HCT116 (cell line): ENCODE data around the gene HOMER2. TPM values are rescaled to one million over a fixed set of nuclear protein-coding genes. Genes with fewer than 3 reads are reported as not detected.

Source experiments
- ATAC-seq: fragments of 200-7000 bp; cut with Tn5 transposase; 2 replicates; pipeline ENCODE4 v1.9.1; 2020; ENCODE audit warnings: mild to moderate bottlenecking, moderate library complexity
- BruUV-seq: library from RNA; stranded (reverse); fragments of 400-500 nt; replicated peaks from 2 replicates; lab custom pipeline; 2021; lab: Mats Ljungman, UMichigan
- CTCF ChIA-PET: fragments of 300-600 bp; sonication (Branson Sonifier 250); formaldehyde crosslinking; loops from one replicate; lab custom pipeline; 2021; ENCODE audit warnings: antibody characterized with exemption; lab: Charles Lee
- POLR2A ChIA-PET: fragments of 300-600, 350-600 bp; sonication (Branson Sonifier 250); formaldehyde crosslinking; loops from one replicate; lab custom pipeline; 2021; ENCODE audit warnings: antibody characterized with exemption; lab: Charles Lee
- RAD21 ChIA-PET, 2 experiments: fragments of 300-600 bp; sonication (Branson Sonifier 250); formaldehyde crosslinking; loops; one replicate each; lab custom pipeline; 2023; ENCODE audit warnings: low total read pairs in 2 of 2; ENCODE audit not compliant: uncharacterized antibody in 2 of 2, unreplicated experiment in 2 of 2, low non-redundant PET in 1 of 2; lab: Charles Lee
- DNase-seq: peaks from one replicate; pipeline ENCODE4 v3.0.0-alpha.2; 2010; ENCODE audit warnings: low read depth, low spot score
- H2AFZ ChIP-seq: fragments of 200-600 bp; shearing (Covaris generic), sonication (generic); 2 replicates; pipeline ENCODE4 v1.6.1; 2017; ENCODE audit warnings: low read depth, mixed run types, mixed read lengths, antibody characterized with exemption, low read length; ENCODE audit not compliant: poor library complexity, severe bottlenecking
- H3K27ac ChIP-seq: 2 replicates; pipeline ENCODE4 v1.5.1; 2012; ENCODE audit warnings: low read depth, low read length
- H3K27me3 ChIP-seq: fragments of 200-600 bp; sonication (generic); 2 replicates; pipeline ENCODE4 v1.6.1; 2016; ENCODE audit warnings: mixed run types, low read length, mixed read lengths; ENCODE audit not compliant: insufficient read depth
- H3K36me3 ChIP-seq, 2 experiments: fragments of 200-500 bp in 1 of 2; fragments of 200-600 bp in 1 of 2; sonication (Bioruptor generic) in 1 of 2; sonication (generic) in 1 of 2; 2 replicates each; pipeline versions ENCODE4 v1.5.1 to v1.6.1; 2014 to 2016; ENCODE audit warnings: low read length in 2 of 2, inconsistent platforms in 1 of 2, mixed read lengths in 1 of 2, mixed run types in 1 of 2; ENCODE audit not compliant: insufficient read depth in 2 of 2, control insufficient read depth in 1 of 2
- H3K4me1 ChIP-seq, 2 experiments: fragments of 200-600 bp in 1 of 2; sonication (generic) in 1 of 2; 2 replicates each; pipeline versions ENCODE4 v1.5.1 to v1.6.1; 2012 to 2017; ENCODE audit warnings: low read length in 2 of 2, inconsistent platforms in 1 of 2, mild to moderate bottlenecking in 1 of 2, mixed read lengths in 1 of 2, mixed run types in 1 of 2, moderate library complexity in 1 of 2; ENCODE audit not compliant: insufficient read depth in 2 of 2, control insufficient read depth in 1 of 2
- H3K4me2 ChIP-seq: fragments of 200-600 bp; sonication (generic); 2 replicates; pipeline ENCODE4 v1.6.1; 2017; ENCODE audit warnings: mixed run types, low read length, mixed read lengths
- H3K4me3 ChIP-seq, 2 experiments: fragments of 200-600 bp in 1 of 2; sonication (generic) in 1 of 2; replicated peaks in 1 of 2; 2 replicates each; pipeline ENCODE4 v1.5.1; 2011 to 2016; ENCODE audit warnings: low read length in 2 of 2, control low read depth in 1 of 2, low read depth in 1 of 2, mild to moderate bottlenecking in 1 of 2, mixed read lengths in 1 of 2, mixed run types in 1 of 2
- H3K79me2 ChIP-seq: fragments of 200-600 bp; sonication (generic); 2 replicates; pipeline ENCODE4 v1.6.1; 2017; ENCODE audit warnings: mild to moderate bottlenecking, mixed run types, low read length, moderate library complexity, mixed read lengths; ENCODE audit not compliant: insufficient read depth
- H3K9ac ChIP-seq: fragments of 200-600 bp; sonication (generic); 2 replicates; pipeline ENCODE4 v1.6.1; 2016; ENCODE audit warnings: low read length, mixed read lengths
- H3K9me2 ChIP-seq: fragments of 200-600 bp; sonication (generic), shearing (Covaris generic); 2 replicates; pipeline ENCODE4 v1.6.1; 2017; ENCODE audit warnings: mixed run types, mild to moderate bottlenecking, moderate library complexity; ENCODE audit not compliant: insufficient read depth
- H3K9me3 ChIP-seq, 2 experiments: fragments of 200-500 bp in 1 of 2; fragments of 200-600 bp in 1 of 2; sonication (Bioruptor generic) in 1 of 2; sonication (generic) in 1 of 2; 2 replicates each; pipeline ENCODE4 v1.6.1; 2014 to 2017; ENCODE audit warnings: low read length in 2 of 2, mixed read lengths in 2 of 2, inconsistent platforms in 1 of 2, low read depth in 1 of 2, mild to moderate bottlenecking in 1 of 2, mixed run types in 1 of 2, moderate library complexity in 1 of 2; ENCODE audit not compliant: control insufficient read depth in 1 of 2, insufficient read depth in 1 of 2
- H4K20me1 ChIP-seq: fragments of 200-600 bp; sonication (generic), shearing (Covaris generic); 2 replicates; pipeline ENCODE4 v1.6.1; 2017; ENCODE audit warnings: mixed run types, mild to moderate bottlenecking, moderate library complexity; ENCODE audit not compliant: insufficient read depth
- ATF3 ChIP-seq: IDR thresholded peaks from 2 replicates; pipeline ENCODE4 v1.6.1; 2012
- CBX3 ChIP-seq: IDR thresholded peaks from 2 replicates; pipeline ENCODE4 v1.6.1; 2012; ENCODE audit warnings: low read depth
- CEBPB ChIP-seq: IDR thresholded peaks from 2 replicates; pipeline ENCODE4 v1.6.1; 2012; ENCODE audit warnings: low read depth
- CTCF ChIP-seq, 3 experiments: fragments of 200-600 bp in 1 of 3; sonication (generic) in 1 of 3; IDR thresholded peaks in 2 of 3; conservative IDR thresholded peaks in 1 of 3; 2 replicates each; pipeline ENCODE4 v1.5.1; 2012 to 2017; ENCODE audit warnings: low read depth in 2 of 3, low read length in 2 of 3, antibody characterized with exemption in 1 of 3, borderline replicate concordance in 1 of 3, control low read depth in 1 of 3, mild to moderate bottlenecking in 1 of 3, mixed read lengths in 1 of 3, mixed run types in 1 of 3, moderate library complexity in 1 of 3; ENCODE audit not compliant: insufficient read depth in 1 of 3
- ELF1 ChIP-seq: IDR thresholded peaks from 2 replicates; pipeline ENCODE4 v1.6.1; 2012; ENCODE audit warnings: low read depth, borderline replicate concordance
- EZH2 ChIP-seq: fragments of 200-600 bp; sonication (generic); IDR thresholded peaks from 2 replicates; pipeline ENCODE4 v1.6.1; 2017; ENCODE audit warnings: antibody characterized with exemption, mixed run types
- EZH2phosphoT487 ChIP-seq: fragments of 200-600 bp; IDR thresholded peaks from 2 replicates; pipeline ENCODE4 v1.6.1; 2018; ENCODE audit warnings: antibody characterized with exemption, borderline replicate concordance
- FOSL1 ChIP-seq: IDR thresholded peaks from 2 replicates; pipeline ENCODE4 v1.6.1; 2012; ENCODE audit warnings: low read depth
- JUND ChIP-seq: IDR thresholded peaks from 2 replicates; pipeline ENCODE4 v1.6.1; 2012
- MAX ChIP-seq: IDR thresholded peaks from 2 replicates; pipeline ENCODE4 v1.6.1; 2012
- POLR2A ChIP-seq: IDR thresholded peaks from 2 replicates; pipeline ENCODE4 v1.7.0; 2011; ENCODE audit warnings: borderline replicate concordance; ENCODE audit not compliant: insufficient read depth, insufficient read length; ENCODE audit errors: extremely low read depth
- POLR2AphosphoS5 ChIP-seq: IDR thresholded peaks from 2 replicates; pipeline ENCODE4 v1.6.1; 2011; ENCODE audit warnings: mild to moderate bottlenecking, low read depth, low read length, moderate library complexity
- SP1 ChIP-seq: IDR thresholded peaks from 2 replicates; pipeline ENCODE4 v1.6.1; 2012; ENCODE audit warnings: low read depth
- SRF ChIP-seq: IDR thresholded peaks from 2 replicates; pipeline ENCODE4 v1.6.1; 2012; ENCODE audit warnings: low read depth
- TCF7L2 ChIP-seq: IDR thresholded peaks from 2 replicates; pipeline ENCODE4 v1.7.0; 2011; ENCODE audit warnings: borderline replicate concordance, inconsistent platforms; ENCODE audit not compliant: insufficient read depth, insufficient read length; ENCODE audit errors: extremely low read depth
- ZFX ChIP-seq: fragments of 450-650 bp; IDR thresholded peaks from 2 replicates; pipeline ENCODE4 v1.6.1; 2017
- ZNF274 ChIP-seq: fragments of 200-500 bp; sonication (Bioruptor generic); IDR thresholded peaks from 2 replicates; pipeline ENCODE4 v1.6.1; 2014; ENCODE audit warnings: mild to moderate bottlenecking, low read depth, low read length, inconsistent platforms
- intact Hi-C: fragments of 100-400 bp; cut with micrococcal nuclease; formaldehyde crosslinking; loops from 2 replicates; pipeline ENCODE4 v1.10.0; 2022
- total RNA-seq: library from RNA; stranded (reverse); gene quantifications from one replicate; pipeline ENCODE4 v1.2.1, GENCODE V29; 2021; ENCODE audit not compliant: unreplicated experiment

Gene HOMER2
- total RNA-seq, 1 experiment from 2014 or later = 3.9 TPM

GRCh38 chr15:82832601-82833361, 119.7 kb downstream of the HOMER2 start (continued):
- TF ChIP-seq CTCF (IDR thresholded peaks at IDR 0.05 in 2 of 3, conservative IDR thresholded peaks at IDR 0.05 in 1 of 3; ENCODE audit: borderline replicate concordance in 1 of 3, insufficient read depth in 1 of 3, low read depth in 2 of 3, low read length in 2 of 3) (no peak), SP1 (peak; percentile 62), POLR2A (no peak), EZH2phosphoT487 (no peak), EZH2 (no peak)

- ChIA-PET CTCF (interaction anchor here (1.3 to 1.4 kb wide), 2 partner anchors 18 to 179 kb away, joined by 5 to 8 read pairs; partner anchors contain the start of gene C15orf40), POLR2A (interaction anchor here (1.4 kb wide), 1 partner anchor 296 kb away, joined by 3 read pairs; no protein-coding TSS in a partner anchor), RAD21 (no interaction called here)
- Histone ChIP-seq H3K9me3 (no peaks in the 10 kb centered on the region), H3K4me2 (peak overlapping the region; percentile 66), H3K4me1 (peaks cover 22 to 31% of the 10 kb centered on the region in 2 experiments), H4K20me1 (no peaks in the 10 kb centered on the region), H3K4me3 (peak overlapping the region in 1 of 2 experiments; percentile 28; a peak in 2 of 4 replicates), H3K36me3 (peaks cover 31 to 45% of the 10 kb centered on the region in 2 experiments; a peak in 3 of 4 replicates), H2AFZ (no peak overlapping the region), H3K27ac (peak overlapping the region; percentile 63; the same call in 1 of the 2 replicates)
- peak; percentile 60 for ATAC-seq
- intact Hi-C loops = no loop called here
- BruUV-seq = no TSS peak
- no peak for TF ChIP-seq JUND
- TF ChIP-seq SP1 = no peak
- no peak for TF ChIP-seq ZNF274
- no peak for TF ChIP-seq FOSL1
- TF ChIP-seq TCF7L2 = no peak
- TF ChIP-seq ATF3 = no peak
- no peak for TF ChIP-seq ZFX
- TF ChIP-seq EZH2 = no peak
- TF ChIP-seq ELF1 = no peak
- no peak for TF ChIP-seq SRF
- no peak for TF ChIP-seq POLR2AphosphoS5
- TF ChIP-seq EZH2phosphoT487 = no peak
- TF ChIP-seq POLR2A = no peak
- no peak for TF ChIP-seq CBX3
- no peak for TF ChIP-seq CEBPB
- no peak for TF ChIP-seq CTCF (IDR thresholded peaks at IDR 0.05 in 2 of 3, conservative IDR thresholded peaks at IDR 0.05 in 1 of 3; ENCODE audit: borderline replicate concordance in 1 of 3, insufficient read depth in 1 of 3, low read depth in 2 of 3, low read length in 2 of 3)
- no peak for TF ChIP-seq MAX
- TF ChIP-seq, all 23 proteins: peak for 0
- Histone ChIP-seq H3K27me3 (no peaks in the 10 kb centered on the region), H3K9me2 (no peaks in the 10 kb centered on the region), H3K79me2 (no peaks in the 10 kb centered on the region), H3K9ac (peak overlapping the region; percentile 38)
- DNase-seq = no peak
These were observed 120.5 kb downstream of the HOMER2 start for GRCh38 chr15:82831894-82832600.
